GM19023 (cell line): Measurements from ENCODE around the gene MIDN.
A peak's percentile ranks its signal among the peaks of the same experiment; 100 is the strongest.
"Not testable (repeated sequence)": the region's sequence is repeated elsewhere in the genome, so short reads cannot be mapped to it uniquely, and the experiment has no call there.

Experiments used
- ATAC-seq: cut with Tn5 transposase; IDR thresholded peaks from one replicate; pipeline ENCODE4 v1.9.1; 2021; ENCODE audit warnings: mild to moderate bottlenecking, moderate library complexity; ENCODE audit not compliant: unreplicated experiment

Gene MIDN

GRCh38 chr19:1248139-1248785, at the start of gene MIDN:
TSS of gene MIDN (plus strand) at chr19:1248583. CDS start at chr19:1250297, 1,714 bp downstream.
- peak; percentile 22 for ATAC-seq

DNA sequence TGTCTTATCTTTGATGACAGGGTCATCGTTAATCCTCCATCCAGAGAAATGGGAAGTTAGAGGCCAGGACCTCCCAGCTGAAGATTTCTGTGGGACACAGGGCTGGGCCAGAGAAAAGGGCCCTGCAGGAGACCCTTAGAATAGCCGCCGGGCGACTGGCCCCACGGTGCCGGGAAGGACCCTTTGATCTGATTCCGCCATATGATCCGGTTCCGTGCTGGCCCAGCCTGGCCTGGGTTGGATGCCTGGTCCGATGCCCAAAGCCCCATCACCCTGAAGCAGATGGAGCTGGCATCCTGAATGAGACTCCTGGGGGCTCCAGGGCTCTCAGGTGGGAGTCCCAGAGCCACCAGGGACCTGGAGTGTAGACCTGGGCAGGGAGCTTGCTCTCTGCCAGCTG, 48.9 kb upstream of the MIDN start:
- no peak for ATAC-seq

DNA sequence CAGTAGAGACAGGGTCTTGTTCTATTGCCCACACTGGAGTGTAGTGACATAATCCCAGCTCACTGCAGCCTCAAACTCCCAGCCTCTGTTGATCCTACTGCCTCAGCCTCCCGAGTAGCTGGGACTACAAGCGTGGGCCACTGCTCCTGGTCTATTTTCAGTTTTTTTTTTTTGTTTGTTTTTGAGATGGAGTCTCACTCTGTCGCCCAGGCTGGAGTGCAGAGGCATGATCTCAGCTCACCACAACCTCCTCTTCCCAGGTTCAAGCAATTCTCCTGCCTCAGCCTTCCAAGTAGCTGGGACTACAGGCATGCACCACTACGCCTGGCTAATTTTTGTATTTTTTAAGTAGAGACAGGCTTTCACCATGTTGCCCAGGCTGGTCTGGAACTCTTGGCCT, 47.8 kb upstream of the MIDN start:
- ATAC-seq, result not testable (repeated sequence)

DNA sequence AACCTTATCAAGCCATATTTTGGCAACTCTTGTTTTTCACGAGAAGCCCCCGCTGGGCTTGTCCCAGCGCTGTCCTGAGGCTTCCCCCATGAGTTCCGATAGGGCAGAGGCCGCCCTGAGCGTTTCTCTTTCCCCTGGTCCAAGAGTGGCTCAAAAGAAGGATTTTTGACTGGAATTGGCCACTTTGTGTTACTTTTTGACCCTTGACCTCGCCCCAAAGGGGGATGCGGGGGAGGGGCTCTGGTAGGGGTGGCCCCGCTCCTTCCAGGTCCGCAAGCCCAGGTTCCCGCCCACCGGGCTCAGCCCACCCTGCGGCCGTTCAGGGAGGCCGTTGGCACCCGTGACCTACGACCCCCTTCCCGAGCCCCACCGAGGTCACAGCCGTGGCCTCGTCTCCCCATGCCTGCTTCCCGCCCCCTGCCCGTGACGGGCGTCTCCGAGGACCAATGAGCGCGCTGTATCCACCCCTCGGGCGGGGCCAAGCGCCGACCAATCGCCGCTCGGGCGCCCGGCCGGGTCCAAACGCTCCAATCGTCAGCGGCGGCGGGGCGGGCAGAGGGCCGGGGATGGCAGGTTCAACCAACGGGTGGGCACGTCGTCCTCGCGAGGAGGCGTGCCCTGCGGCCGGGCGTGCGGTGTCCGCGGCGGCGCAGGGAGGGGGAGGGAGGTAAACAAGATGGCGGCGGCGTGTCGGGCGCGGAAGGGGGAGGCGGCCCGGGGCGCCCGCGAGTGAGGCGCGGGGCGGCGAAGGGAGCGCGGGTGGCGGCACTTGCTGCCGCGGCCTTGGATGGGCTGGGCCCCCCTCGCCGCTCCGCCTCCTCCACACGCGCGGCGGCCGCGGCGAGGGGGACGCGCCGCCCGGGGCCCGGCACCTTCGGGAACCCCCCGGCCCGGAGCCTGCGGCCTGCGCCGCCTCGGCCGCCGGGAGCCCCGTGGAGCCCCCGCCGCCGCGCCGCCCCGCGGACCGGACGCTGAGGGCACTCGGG, 43.0 kb upstream of the MIDN start, which contains the start of gene STK11:
Gene STK11, plus strand, starts transcription at position 665 of the 986 bp plus-strand sequence. CDS start 1,136 bp downstream, outside the sequence.
- peak; percentile 93 for ATAC-seq

- no peak for ATAC-seq
Observed at GRCh38 chr19:1206150-1206863, 42.1 kb upstream of the MIDN start.

DNA sequence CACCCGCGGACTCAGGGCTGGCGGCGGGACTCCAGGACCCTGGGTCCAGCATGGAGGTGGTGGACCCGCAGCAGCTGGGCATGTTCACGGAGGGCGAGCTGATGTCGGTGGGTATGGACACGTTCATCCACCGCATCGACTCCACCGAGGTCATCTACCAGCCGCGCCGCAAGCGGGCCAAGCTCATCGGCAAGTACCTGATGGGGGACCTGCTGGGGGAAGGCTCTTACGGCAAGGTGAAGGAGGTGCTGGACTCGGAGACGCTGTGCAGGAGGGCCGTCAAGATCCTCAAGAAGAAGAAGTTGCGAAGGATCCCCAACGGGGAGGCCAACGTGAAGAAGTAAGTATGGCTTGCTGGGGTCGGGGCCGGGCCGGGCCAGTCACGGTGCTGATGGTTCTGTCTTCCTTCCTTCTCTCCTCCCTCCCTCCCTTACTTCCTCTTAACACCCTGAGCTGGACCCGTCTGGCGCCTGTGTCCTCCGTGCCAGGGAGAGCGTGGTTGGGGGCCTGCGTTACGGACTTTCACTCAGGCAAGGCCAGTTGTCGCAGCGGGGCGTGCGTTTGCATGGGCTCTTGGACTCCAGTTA, 41.4 kb upstream of the MIDN start:
- ATAC-seq, result no peak

DNA sequence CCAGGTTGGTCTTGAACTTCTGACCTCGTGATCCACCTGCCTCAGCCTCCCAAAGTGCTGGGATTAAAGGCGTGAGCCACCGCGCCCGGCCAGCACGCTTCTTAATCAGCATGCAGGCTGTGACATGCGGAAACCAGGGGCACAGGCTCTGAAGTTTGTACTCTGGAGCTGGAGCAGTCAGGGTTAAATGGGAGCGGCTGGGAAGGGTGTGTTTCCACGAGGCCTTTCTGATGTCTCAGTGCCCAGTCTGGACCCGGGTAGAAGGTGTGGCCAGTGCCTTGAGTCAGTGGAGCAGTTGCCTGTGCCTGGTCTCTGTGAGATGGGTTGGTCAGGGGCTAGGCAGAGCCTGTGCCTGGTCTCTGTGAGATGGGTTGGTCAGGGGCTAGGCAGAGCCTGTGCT, 39.6 kb upstream of the MIDN start:
- ATAC-seq, result not testable (repeated sequence)

DNA sequence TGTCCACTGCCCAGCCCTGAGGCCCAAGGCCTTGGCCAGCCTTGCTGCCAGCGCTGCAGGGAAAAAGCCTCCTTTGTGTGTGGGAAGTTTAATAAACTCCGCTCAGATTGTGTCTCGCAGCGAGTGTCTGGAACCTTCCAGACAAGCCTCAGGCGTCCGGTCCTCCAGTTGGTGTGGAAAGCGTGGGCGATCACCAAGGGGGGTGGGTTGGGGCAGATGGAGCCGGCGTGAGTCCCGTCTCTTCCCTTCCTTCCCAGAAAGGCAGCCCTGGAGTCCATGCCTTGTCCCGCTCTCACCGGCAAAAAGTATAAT, 38.2 kb upstream of the MIDN start:
- no peak for ATAC-seq

DNA sequence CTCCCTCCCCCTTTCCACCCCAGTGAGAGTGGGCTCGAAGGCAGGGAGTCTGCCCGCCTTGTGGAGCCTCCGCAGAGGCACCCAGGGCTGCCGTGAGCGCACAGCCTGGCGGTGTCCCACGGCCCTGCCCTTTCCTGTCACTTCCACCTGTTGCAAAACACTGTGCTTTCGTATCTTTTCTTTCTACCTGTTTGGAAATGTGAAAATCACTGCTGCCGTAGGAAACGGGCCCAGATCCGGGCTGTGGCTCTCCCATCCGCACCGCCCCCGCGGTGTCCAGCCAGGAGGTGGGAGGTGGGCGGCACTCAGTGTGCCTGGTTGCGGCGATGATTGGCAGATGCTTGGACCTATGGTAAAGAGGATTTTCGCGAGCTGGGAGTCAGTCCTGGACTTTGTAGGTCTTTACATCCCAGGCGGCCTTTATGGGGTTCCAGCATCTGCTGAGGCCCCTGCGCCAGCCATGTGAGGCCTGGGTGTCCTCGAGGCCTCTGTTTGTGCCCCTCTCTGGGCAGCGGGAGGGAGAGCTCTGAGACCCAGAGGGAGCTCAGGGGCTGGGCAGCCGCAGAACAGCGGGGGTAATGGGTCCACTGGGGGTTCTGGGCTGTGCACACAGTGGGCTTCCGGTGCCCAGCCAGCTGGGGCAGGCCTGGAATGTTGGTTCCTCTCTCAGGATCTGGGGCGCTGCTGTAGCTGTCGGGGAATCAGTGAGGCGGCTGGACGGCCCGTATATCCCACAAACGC, 36.7 kb upstream of the MIDN start:
- no peak for ATAC-seq

DNA sequence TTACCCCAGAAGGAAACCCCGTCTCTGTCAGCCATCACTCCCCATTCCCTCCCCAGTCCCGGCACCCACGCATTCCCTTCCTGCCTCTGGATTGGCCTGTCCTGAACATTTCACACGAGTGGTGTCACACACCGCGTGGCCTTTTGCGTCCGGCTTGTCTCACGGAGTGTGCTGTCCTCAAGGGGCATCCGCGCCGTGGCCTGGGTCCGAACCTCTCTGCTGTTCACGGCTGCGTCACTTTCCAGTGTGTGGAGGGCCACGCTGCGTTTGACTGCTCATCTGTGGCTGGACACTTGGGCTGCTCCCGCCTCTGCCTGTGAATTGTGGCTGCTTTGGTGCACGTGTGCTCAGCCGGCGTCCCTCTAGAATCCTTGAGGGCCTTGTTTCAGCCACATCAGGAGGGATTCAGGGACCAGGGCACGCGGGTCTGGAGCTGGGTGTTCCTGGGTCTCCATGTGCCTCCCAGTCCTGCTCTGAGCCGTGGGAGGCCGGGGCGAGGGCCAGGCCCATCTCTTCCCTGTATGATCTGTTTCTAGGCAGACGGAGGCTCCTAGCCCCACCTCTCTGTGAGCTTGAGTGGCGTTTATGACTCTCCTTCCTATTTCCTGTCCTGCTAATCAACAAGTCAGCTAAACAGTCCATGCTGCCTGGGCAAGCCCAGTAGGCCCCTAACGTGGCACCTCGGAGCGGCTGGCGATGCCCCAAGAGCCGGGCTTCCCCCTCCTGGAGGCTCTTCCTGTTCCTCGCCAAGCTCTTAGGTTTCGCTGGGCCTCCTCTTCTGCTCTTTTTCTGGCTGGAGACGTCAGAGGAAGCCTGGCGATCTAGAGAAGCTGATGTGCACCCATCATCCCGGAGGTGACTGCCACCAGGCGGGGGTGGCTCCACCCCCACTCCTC, 34.7 kb upstream of the MIDN start:
- no peak for ATAC-seq

GRCh38 chr19:1214299-1214861, 34.0 kb upstream of the MIDN start:
- ATAC-seq, result no peak

GRCh38 chr19:1214862-1215731, 33.3 kb upstream of the MIDN start:
- no peak for ATAC-seq

DNA sequence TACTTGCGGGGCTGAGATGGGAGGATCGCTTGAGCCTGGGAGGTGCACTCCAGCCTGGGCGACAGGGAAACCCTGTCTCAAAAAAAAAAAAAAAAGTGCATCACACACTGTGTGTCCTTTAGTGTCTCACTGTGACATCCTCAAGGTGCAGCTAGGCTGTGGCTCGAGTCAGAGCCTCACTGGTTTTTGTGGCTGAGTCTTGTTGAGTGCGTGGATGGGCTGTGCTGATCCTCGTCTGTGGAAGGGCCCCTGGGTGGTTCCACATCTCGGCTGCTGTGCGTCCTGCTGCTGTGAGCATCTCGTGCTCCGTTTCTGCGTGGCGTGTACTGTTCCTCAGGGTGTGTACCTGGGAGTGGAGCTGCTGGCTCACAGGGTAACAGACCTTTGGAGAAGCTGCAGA, 31.6 kb upstream of the MIDN start:
- ATAC-seq, result no peak

- no peak for ATAC-seq
Observed at GRCh38 chr19:1217366-1217765, 31.0 kb upstream of the MIDN start.

DNA sequence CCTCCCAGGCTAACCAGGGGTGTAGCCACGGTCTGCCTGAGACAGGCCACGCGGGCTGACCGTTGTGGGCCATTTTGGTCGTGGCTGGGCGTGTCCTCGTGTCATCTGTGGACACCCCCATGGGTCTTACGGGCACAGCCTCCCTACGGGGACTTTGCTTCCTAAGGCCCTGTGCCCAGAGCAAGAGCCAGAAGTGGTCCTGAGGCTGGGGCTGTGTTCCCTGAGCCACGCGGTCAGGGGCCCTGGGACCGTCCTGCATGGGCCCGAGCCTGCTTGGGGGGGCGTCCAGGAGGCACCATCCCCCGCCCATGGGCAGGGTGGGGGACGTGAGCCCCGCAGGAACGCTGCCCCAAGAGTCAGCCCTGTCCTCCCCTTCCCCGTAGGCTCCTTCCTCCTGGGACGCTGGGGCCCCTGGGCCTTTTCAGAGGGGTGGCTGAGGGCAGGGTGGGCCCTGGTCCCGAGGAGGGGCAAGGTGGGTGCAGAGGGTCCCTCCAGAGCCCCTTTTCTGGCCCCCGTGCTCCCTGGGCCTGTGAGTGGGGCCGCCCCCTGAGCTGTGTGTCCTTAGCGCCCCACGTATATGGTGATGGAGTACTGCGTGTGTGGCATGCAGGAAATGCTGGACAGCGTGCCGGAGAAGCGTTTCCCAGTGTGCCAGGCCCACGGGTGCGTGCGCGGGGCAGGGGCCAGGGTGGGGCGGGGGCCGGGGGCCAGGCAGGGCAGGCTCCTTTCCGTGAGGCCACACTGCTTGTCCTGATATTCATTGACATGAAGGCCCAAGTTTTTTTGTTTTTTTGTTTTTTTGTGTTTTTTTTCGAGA, 29.4 kb upstream of the MIDN start:
- ATAC-seq, result no peak

GRCh38 chr19:1219786-1220476, 28.5 kb upstream of the MIDN start:
- no peak for ATAC-seq

DNA sequence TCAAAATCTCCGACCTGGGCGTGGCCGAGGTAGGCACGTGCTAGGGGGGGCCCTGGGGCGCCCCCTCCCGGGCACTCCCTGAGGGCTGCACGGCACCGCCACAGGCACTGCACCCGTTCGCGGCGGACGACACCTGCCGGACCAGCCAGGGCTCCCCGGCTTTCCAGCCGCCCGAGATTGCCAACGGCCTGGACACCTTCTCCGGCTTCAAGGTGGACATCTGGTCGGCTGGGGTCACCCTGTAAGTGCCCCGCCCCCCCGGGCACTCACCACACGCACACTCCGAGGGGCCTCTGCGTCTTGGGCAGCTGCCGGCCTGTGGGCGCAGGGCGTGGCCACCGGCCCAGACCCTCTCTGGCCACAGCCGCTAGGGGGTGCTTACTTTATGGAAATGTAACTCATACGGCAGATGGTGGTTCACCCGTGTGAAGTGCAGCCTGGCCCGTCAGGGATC, 27.9 kb upstream of the MIDN start:
- no peak for ATAC-seq
